Stimulated activated CD8-positive, alpha-beta memory T cell treated with anti-CD3 and anti-CD28 coated beads, Interleukin-4, amount 100 ng/mL, for 1 hour (primary cell): ENCODE data around the gene FAM90A1.
A peak's percentile ranks its signal among the peaks of the same experiment; 100 is the strongest.
"Not testable (repeated sequence)": the region's sequence is repeated elsewhere in the genome, so short reads cannot be mapped to it uniquely, and the experiment has no call there.

Source experiments
- DNase-seq, 2 donors: peaks; one replicate each; pipeline ENCODE4 v3.0.0-alpha.2; 2020; ENCODE audit warnings: low read depth in 2 of 2, low spot score in 1 of 2

FAM90A1 gene, protein sequence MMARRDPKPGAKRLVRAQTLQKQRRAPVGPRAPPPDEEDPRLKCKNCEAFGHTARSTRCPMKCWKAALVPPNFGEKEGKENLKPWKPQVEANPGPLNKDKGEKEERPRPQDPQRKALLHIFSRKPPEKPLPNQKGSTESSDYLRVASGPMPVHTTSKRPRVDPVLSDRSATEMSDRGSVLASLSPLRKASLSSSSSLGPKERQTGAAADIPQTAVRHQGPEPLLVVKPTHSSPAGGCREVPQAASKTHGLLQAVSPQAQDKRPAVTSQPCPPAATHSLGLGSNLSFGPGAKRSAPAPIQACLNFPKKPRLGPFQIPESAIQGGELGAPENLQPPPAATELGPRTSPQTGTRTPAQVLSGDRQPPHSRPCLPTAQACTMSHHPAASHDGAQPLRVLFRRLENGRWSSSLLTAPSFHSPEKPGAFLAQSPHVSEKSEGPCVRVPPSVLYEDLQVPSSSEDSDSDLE

DNA sequence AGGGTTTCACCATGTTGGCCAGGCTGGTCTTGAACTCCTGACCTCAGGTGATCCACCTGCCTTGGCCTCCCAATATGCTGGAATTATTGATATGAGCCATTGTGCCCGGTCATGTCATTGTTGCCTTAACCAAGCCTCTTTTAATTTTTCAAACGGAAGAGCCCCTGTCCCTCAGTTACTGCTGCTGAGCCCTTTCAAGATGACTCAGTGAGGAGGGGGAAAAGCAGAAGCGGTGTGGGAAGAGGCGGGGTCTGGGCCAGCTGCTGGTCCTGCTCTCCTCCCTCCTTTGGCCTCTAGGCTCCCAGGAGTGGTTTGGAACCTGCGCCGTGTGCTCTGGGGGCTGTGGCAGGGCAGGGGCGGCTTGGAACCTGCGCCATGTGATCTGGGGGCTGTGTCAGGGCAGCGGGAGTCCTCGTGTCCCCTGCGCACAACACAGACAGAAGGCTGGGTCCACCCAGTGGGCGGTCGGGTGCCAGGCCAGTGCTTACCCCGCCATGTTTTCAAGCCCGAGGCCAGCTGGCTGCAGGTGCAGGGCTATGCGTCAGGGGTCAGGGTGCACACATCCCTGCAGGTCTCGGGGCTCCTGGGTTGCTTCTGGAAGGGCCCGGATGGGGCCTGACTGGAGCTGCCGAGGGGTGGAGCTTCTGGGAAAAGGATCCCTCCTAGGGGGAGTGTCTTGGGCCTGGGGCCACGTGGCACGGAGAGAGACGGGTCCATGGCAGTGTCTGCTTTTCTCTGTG is at the start of gene FAM90A1:
FAM90A1 (minus strand) TSS at position 627 of the 740 bp plus-strand sequence. CDS start 2,786 bp downstream, outside the sequence.
- DNase-seq, result not testable (repeated sequence)

DNA sequence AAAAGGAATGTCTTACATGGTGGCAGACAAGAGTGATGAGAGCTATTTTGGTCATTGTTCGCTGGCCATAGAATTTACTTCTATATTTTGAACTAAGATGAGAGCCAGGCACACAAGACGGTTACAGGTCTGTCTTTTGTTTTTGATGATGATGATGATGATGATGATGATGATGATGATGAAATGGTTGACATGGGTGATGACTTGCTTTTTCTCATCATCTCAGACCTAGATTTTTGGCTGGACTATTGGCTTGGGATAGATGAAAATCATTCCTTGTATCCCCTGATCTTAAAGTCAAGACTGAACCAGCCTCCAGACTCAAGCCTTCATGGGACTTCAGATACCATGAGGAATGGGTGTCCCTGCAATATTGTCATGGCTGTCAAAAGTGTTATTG is 49.0 kb upstream of the FAM90A1 start:
- not testable (repeated sequence) for DNase-seq

- not testable (repeated sequence) for DNase-seq
Measured at GRCh38 chr12:8266706-8267105, 39.3 kb upstream of the FAM90A1 start.

DNA sequence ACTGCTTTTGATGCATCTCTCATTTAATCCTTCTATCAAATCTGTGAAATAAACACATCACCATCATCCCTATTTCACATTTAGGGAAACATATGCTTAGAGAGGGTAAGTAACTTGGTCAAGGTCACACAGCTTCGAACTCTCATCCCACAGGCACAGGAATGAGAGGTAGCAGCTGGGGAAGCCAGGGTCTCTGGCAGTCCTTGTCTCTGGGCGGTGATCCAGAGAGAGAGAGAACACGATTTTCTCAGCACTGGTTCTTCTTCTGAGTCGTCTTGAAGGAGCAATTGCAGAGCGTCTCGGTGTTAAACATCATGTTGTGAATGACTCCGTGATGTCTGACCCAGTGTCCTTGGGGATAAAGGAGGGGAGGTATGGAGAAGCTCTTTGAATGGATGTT is 36.8 kb upstream of the FAM90A1 start:
- not testable (repeated sequence) for DNase-seq

DNA sequence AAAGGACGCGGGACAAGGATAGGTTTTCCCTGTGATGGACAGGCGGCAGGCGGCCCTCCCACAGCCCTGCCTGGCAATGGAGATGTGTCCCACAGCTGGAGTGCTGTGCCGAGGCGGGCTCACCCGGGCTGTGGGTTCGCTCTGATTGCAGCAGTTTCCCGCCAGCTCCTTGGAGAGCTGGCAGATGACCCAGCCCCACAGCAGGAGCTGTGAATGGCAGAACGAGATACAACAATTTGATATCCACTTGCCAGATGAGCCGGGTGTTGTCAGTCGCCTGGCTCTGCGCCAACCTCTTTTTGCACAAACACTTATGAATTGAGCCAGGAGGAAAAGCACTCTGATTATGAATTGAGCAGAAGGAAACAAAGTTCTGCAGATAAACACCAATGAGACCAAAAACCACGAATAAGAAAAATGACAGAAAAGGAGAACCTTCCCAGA is 33.7 kb upstream of the FAM90A1 start:
- not testable (repeated sequence) for DNase-seq

DNA sequence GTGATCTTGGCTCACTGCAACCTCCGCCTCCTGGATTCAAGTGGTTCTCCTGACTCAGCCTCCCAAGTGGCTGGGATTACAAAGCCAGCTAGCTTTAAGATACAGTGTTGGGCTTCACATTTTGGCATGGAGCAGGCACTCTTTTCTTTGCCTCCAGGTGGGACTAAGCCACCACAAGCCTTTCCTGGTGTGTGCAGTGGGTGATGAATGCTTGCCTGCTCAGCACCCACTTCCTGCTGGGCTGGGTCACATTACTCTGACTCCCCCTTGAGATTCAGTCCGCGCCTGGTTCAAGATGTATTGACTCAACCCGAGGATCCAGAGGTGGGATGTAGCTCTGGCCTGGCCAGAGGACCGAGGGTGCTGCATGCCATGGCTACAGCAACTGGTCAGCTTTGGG is 28.9 kb upstream of the FAM90A1 start:
- DNase-seq, result not testable (repeated sequence)

DNA sequence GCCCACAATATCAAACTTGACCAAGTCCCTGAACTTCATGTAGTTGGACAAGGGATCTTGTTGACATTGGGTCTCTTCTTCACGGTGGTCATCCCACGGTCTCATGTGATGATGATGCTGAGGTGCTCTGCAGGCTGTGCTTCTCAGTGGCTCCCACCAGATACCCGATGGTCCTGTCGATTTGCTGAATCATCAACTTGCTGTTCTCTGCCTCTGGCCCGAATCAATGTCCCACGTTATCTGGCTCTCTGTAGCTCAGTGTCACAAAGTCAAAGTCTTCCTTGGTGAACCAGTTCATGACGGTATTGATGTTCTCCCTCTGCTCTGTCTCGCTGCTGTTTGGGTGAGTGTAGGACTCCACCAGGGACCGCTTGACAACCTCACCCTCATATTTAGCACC is 27.3 kb upstream of the FAM90A1 start:
- not testable (repeated sequence) for DNase-seq

DNA sequence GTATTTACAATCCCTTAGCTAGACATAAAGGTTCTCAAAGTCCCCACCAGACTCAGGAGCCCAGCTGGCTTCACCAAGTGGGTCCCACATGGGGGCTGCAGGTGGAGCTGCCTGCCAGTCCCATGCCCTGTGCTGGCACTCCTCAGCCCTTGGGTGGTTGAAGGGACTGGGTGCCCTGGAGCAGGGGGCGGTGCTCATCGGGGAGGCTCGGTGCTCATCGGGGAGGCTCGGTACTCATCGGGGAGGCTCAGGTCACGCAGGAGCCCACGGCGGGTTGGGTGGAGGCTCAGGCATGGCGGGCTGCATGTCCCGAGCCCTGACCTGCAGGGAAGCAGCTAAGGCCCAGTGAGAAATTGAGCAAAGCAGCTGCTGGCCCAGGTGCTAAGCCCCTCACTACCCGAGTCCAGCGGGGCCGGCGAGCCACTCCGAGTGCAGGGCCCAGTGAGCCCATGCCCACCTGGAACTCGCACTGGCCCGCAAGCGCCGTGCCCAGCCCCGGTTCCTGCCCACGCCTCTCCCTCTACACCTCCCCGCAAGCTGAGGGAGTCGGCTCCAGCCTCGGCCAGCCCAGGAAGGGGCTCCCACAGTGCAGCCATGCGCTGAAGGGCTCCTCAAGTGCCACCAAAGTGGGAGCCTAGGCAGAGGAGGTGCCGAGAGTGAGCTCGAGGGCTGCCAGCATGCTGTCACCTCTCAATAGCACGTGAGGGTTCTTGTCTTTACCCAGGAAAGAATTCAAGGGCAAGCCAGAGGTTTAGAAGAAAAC is 24.8 kb upstream of the FAM90A1 start:
- not testable (repeated sequence) for DNase-seq

- not testable (repeated sequence) for DNase-seq
Measured at GRCh38 chr12:8251616-8252015, 24.2 kb upstream of the FAM90A1 start.

DNA sequence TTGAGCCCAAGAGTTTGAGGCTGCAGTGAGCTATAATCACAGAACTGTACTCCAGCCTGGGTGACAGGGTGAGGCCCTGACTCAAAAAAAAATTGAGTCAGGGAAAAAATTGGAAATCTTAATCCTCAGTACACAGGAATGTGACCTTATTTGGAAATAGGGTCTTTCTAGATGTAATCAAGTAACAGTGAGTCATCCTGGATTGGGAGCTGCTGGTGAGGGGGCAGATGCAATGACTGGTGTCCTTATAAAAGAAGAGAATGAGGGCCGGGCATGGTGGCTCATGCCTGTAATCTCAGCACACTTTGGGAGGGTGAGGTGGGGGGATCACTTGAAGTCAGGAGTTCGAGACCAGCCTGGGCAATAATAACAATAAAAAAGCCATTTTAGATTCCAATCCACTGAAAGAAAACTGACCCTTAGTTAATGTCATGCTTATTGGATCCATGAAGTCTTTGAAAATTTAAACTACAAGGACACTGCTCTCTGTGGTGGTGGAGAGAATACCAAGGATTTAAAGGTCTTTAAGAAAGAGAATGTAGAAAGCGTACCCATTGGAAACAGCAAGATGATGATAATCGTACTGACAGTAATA is 19.6 kb upstream of the FAM90A1 start:
- DNase-seq, result not testable (repeated sequence)

DNA sequence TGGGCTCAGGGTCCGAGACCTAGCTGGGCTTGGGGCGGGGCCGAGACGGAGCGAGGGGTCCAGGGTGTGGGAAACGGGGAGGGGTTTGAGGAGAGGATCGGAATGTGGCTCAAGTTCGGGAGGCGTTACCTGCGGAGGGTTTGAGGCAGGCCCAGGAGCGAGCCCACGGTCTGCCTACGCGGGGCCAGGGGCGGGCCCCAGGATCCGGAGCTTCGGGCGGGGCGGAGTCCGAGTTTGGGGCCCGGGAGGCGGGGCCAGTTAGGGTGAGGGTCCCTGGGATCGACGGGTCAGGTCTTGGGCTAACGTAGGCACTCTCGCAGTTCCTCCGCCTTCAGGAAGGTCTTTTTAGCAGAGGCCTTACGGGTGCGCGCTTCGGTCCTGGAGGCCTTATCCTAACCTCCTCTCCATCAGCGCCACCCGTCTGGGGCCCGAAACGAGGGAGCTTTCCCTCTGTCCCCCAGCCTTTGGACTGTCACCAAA is 16.3 kb upstream of the FAM90A1 start:
- not testable (repeated sequence) for DNase-seq

DNA sequence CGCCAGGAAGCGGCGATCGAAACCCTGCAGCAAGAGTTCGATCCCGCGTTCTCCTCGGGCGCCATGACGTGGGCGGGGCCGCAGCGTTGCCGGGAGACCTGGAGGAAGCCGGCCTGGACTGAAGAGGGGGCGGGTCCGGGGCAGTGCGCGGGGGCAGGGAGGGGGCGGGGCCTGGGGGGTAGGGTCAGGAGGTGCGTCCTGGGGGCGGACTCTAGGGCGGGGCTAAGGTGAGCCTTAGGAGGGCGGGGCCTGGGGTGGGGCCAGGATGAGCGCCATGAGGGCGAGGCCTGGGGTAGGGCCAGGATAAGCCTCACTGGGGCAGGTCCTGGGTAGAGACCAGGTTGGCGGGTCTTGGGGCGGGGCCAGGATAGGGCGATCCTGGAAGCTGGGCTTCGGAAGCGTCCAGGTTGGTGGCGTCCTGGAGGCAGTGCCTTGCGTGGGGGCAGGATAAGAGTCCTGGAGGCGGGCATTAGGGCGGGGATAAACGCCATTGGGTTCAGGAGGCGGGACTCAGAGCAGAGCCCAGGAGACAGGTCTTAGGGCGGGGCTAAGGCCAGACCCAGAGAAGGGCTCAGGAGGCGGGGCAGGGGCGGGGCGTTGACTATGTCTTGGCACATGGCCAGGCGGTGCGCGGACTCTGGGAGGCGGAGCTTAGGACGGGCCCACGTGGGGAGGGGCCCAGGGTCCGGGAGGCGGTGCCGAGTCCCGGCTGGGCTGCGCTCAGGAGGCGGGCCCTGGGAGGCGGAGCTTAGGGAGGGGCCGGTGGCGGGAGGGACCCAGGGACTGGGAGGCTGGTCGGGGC is 15.7 kb upstream of the FAM90A1 start:
- DNase-seq, result peak; percentile 100

DNA sequence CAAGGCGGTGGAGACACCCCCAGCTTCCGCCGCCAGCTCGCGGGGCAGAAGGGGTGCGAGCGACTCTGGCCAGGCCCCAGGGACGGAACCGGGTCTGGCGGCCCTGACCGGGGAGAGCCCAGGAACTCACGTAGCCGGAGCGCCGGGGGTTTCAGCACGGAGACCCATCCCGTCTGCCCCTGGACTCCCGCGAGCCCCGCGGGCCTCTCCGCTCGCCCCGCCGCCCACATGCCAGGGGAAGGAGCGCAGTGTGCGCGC is 15.1 kb upstream of the FAM90A1 start:
- not testable (repeated sequence) for DNase-seq

DNA sequence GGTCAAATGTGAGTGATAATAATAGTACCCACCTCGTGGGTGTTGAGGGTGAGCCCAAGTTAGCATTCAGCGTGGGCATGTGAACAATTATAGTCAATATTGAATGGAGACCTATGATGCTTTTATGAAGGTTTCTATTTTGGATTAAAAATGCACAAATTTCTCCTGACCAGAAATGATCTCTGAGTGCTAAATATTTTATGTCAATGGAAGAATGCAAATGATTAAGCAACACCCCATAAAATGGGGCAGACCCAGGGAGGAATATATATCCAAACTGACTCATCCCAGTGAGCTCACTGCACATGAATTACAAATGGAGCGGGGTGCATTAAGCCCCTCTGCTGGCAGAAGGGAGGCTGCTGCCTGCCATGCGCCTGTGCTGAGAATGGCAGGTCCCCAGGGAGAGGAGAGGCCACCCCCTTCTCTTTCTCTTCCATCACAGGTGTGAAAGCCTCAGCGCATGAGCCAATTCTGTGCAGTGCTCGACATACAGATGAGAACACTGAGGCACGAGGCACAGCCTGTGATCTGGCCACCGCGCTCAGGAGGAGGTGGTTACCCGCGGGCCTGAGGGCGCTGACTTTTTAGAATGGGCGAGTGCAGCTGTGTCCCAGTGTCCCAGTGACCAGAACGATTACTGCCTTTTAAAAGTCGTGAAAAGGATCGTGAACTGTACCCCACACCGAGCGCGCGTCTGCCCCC is 14.7 kb upstream of the FAM90A1 start:
- not testable (repeated sequence) for DNase-seq

- DNase-seq, result not testable (repeated sequence)
Measured at GRCh38 chr12:8240340-8241114, 13.1 kb upstream of the FAM90A1 start.

GRCh38 chr12:8237031-8237430 is 9.6 kb upstream of the FAM90A1 start:
- not testable (repeated sequence) for DNase-seq

DNA sequence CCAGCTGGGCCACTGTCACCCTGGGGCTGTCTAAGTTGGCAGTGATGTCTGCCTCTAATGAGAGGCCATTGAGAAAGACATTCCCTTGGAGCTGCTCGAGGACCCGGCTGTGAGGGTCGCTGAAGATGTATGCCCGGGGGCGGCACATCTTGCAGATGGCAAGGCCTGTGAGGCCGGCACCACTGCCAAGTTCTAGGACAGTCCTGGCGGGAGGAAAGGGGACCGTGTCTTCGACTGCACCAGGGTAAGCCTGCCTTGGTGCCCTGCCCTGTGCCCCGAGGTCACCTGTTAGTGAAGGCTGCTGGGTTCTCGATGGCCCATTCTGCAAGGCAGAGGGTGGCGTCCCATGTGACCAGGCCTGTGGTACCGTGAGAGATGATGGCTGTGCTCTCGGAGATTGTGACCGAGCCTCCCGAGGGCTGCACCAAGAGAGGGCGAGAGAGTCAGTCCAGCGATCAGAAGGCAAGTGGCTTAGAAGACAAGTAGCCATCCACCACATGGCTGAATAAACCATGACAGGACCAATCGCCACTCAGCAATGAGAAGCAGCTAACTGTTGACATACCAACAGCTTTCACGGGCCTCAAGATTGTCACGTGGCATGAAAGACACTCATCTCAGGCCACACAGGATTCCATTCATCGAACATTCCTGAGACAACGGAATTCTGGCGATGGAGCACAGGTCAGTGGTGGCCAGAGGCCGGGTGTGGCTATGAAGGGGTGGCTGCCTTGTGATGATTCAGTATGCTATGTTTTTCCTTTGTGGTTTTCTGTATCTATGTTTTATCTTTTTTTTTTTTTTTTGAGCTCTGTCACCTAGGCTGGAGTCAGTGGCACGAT is 8.1 kb upstream of the FAM90A1 start:
- not testable (repeated sequence) for DNase-seq

DNA sequence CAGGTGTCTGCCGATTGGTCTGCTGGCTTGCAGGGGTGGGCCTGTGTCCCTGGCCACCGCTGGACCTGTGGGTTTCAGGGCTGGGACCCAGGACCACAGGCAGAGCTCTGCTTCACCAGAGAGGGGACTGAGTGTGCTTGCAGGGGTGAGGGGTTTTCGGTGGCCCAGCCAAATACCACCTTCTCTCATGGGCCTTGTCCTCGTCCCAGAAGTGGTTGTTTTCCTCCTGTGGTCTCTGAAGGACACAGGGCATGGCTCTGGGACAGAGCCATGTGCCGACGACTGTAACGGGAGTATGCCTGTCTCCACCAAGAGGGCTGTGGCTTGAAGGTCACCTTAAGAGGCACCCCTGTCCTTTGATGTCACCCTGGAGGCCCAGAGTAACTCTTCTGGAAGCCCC is 7.3 kb upstream of the FAM90A1 start:
- not testable (repeated sequence) for DNase-seq
